PC-9 (cell line): ENCODE measurements around the gene SAPCD2. TPM values are rescaled to one million over a fixed set of nuclear protein-coding genes. Genes with fewer than 3 reads are reported as not detected.
A peak's percentile ranks its signal among the peaks of the same experiment; 100 is the strongest.
"Not testable (repeated sequence)": the region's sequence is repeated elsewhere in the genome, so short reads cannot be mapped to it uniquely, and the experiment has no call there.

ENCODE experiments used
- BruUV-seq: library from RNA; stranded (reverse); fragments of 400-500 nt; replicated peaks from 2 replicates; lab custom pipeline; 2021; lab: Mats Ljungman, UMichigan
- CTCF ChIA-PET: fragments of 300-600 bp; sonication (Branson Sonifier 250); formaldehyde crosslinking; loops from one replicate; lab custom pipeline; 2022; ENCODE audit warnings: antibody characterized with exemption; lab: Charles Lee
- POLR2A ChIA-PET: fragments of 300-600 bp; sonication (Branson Sonifier 250); formaldehyde crosslinking; loops from one replicate; lab custom pipeline; 2022; ENCODE audit warnings: antibody characterized with exemption; ENCODE audit not compliant: unreplicated experiment; lab: Charles Lee
- DNase-seq, 2 experiments: peaks; one replicate each; pipeline versions ENCODE4 v3.0.0 to v3.0.0-alpha.2; 2015 to 2022; ENCODE audit warnings: mixed read lengths in 1 of 2
- H2AFZ ChIP-seq: fragments of 200-600 bp; sonication (generic); 2 replicates; pipeline ENCODE4 v1.8.1; 2017; ENCODE audit warnings: antibody characterized with exemption
- H3F3A ChIP-seq: fragments of 200-600 bp; sonication (generic); 2 replicates; pipeline ENCODE4 v1.8.1; 2017; ENCODE audit warnings: antibody characterized with exemption, mild to moderate bottlenecking, low read depth; ENCODE audit not compliant: insufficient read depth
- H3K27ac ChIP-seq: fragments of 200-600 bp; sonication (generic); 2 replicates; pipeline ENCODE4 v1.6.1; 2016; ENCODE audit warnings: mixed run types
- H3K27me3 ChIP-seq: fragments of 200-600 bp; sonication (generic); 2 replicates; pipeline ENCODE4 v1.6.1; 2016; ENCODE audit warnings: low read depth, mixed run types; ENCODE audit not compliant: insufficient read depth
- H3K36me3 ChIP-seq: fragments of 200-600 bp; sonication (generic); 2 replicates; pipeline ENCODE4 v1.6.1; 2016; ENCODE audit warnings: low read depth, mixed run types
- H3K4me1 ChIP-seq: fragments of 200-600 bp; sonication (generic); replicated peaks from 2 replicates; pipeline ENCODE4 v1.6.1; 2016; ENCODE audit warnings: mixed run types; ENCODE audit not compliant: insufficient read depth
- H3K4me2 ChIP-seq: fragments of 200-600 bp; sonication (generic); 2 replicates; pipeline ENCODE4 v1.6.1; 2017; ENCODE audit warnings: mixed run types
- H3K4me3 ChIP-seq: fragments of 200-600 bp; sonication (generic); 2 replicates; pipeline ENCODE4 v1.6.1; 2016; ENCODE audit warnings: mixed run types
- H3K79me2 ChIP-seq: fragments of 200-600 bp; sonication (generic); 2 replicates; pipeline ENCODE4 v1.6.1; 2017; ENCODE audit warnings: low read depth, mixed run types
- H3K9me2 ChIP-seq: fragments of 200-600 bp; sonication (generic); 2 replicates; pipeline ENCODE4 v1.8.1; 2017; ENCODE audit warnings: mild to moderate bottlenecking; ENCODE audit not compliant: insufficient read depth
- H3K9me3 ChIP-seq: fragments of 200-600 bp; sonication (generic); 2 replicates; pipeline ENCODE4 v1.8.1; 2016; ENCODE audit warnings: low read depth; ENCODE audit not compliant: insufficient read depth
- H4K20me1 ChIP-seq: fragments of 200-600 bp; sonication (generic); 2 replicates; pipeline ENCODE4 v1.8.1; 2017; ENCODE audit not compliant: insufficient read depth
- CTCF ChIP-seq: fragments of 200-600 bp; sonication (generic); conservative IDR thresholded peaks from 2 replicates; pipeline ENCODE4 v1.6.1; 2017; ENCODE audit warnings: mixed run types, antibody characterized with exemption, mild to moderate bottlenecking, moderate library complexity
- EZH2 ChIP-seq: fragments of 200-600 bp; sonication (generic); IDR thresholded peaks from 2 replicates; pipeline ENCODE4 v1.8.0; 2017; ENCODE audit warnings: antibody characterized with exemption, low read depth
- intact Hi-C: fragments of 100-400 bp; cut with micrococcal nuclease; formaldehyde crosslinking; loops from one replicate; pipeline ENCODE4 v1.10.0; 2022; ENCODE audit not compliant: unreplicated experiment
- total RNA-seq: library from RNA; stranded (reverse); gene quantifications from 2 replicates; pipeline ENCODE4 v1.2.3, GENCODE V29; 2021

The SAPCD2 gene
- total RNA-seq, 1 experiment from 2014 or later, result 50.3 TPM

GRCh38 chr9:137034039-137034708, 36.2 kb downstream of the SAPCD2 start:
- Histone ChIP-seq H3K9me2 (no peaks in the 10 kb centered on the region), H3K27ac (no peak overlapping the region), H3K27me3 (no peaks in the 10 kb centered on the region), H3K4me1 (peaks cover 9% of the 10 kb centered on the region), H4K20me1 (0 out of 2 replicates have a peak, but pooled peaks cover 4% of the 10 kb centered on the region), H2AFZ (no peak overlapping the region), H3K4me2 (peak overlapping the region; percentile 74), H3K36me3 (no peaks in the 10 kb centered on the region), H3F3A (peaks cover 27% of the 10 kb centered on the region; the same call in 1 of the 2 replicates), H3K9me3 (no peaks in the 10 kb centered on the region), H3K79me2 (no peaks in the 10 kb centered on the region), H3K4me3 (peak overlapping the region; percentile 29; the same call in 1 of the 2 replicates)
- TF ChIP-seq CTCF (no peak), EZH2 (no peak)
- peak in 1 of 2 experiments; percentile 60 for DNase-seq
- ChIA-PET POLR2A (interaction anchor here (0.6 to 1.1 kb wide), 4 partner anchors 40 to 244 kb away, joined by 4 to 11 read pairs (median 6); partner anchors contain the start of gene TUBB4B), CTCF (interaction anchor here (0.6 to 1.8 kb wide), 6 partner anchors 13 to 262 kb away, joined by 3 to 46 read pairs (median 5); no protein-coding TSS in a partner anchor)
- no TSS peak for BruUV-seq
- intact Hi-C loops, result no loop called here

- H3K9me2 ChIP-seq, H3K27me3 ChIP-seq, H3K36me3 ChIP-seq, H3K27ac ChIP-seq, H3K9me3 ChIP-seq, intact Hi-C loops, DNase-seq, H3K79me2 ChIP-seq, H2AFZ ChIP-seq, H3K4me2 ChIP-seq, H4K20me1 ChIP-seq, BruUV-seq, POLR2A ChIA-PET, H3K4me3 ChIP-seq: not testable (repeated sequence)
- Histone ChIP-seq H3K4me1 (peaks cover 16% of the 10 kb centered on the region), H3F3A (peaks cover 27% of the 10 kb centered on the region; the same call in 1 of the 2 replicates)
- CTCF ChIA-PET, result interaction anchor here (1.0 kb wide), 1 partner anchor 86 kb away, joined by 5 read pairs; no protein-coding TSS in a partner anchor
Observed at GRCh38 chr9:137033481-137033880, 36.9 kb downstream of the SAPCD2 start.

DNA sequence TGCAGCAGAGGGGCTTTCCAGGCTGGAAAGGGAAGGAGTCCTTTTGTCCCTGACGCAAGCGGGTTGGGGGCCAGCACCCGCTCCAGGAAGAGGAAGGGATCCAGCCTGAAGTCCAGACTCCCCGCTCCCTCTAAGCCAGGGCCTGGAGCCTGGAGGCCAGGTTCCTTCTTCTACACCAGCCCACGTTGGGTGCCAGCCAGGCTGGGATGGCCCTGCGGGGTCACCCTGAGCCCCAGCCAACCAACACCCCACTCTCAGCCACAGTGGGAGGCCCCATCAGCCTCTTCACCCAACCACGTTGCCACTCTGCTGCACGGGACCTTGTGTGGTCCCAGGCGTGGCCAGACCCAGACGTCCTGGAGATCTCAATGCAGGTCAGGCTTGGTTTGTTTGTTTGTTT, 37.5 kb downstream of the SAPCD2 start:
- Histone ChIP-seq H3K4me2 (no peak overlapping the region), H3K9me2 (no peaks in the 10 kb centered on the region), H3K9me3 (no peaks in the 10 kb centered on the region), H3K4me1 (peaks cover 17% of the 10 kb centered on the region), H4K20me1 (0 out of 2 replicates have a peak, but pooled peaks cover 4% of the 10 kb centered on the region), H3K79me2 (no peaks in the 10 kb centered on the region), H3F3A (peaks cover 27% of the 10 kb centered on the region; the same call in 1 of the 2 replicates), H3K36me3 (no peaks in the 10 kb centered on the region), H3K27ac (no peak overlapping the region), H3K27me3 (no peaks in the 10 kb centered on the region), H2AFZ (no peak overlapping the region), H3K4me3 (no peak overlapping the region)
- DNase-seq, result no peak
- TF ChIP-seq EZH2 (no peak), CTCF (no peak)
- intact Hi-C loops, result no loop called here
- ChIA-PET CTCF (no interaction called here), POLR2A (no interaction called here)
- no TSS peak for BruUV-seq
